GM10847 (cell line): ENCODE measurements around the gene SULT2B1.

Source experiments
- POLR2A ChIP-seq: IDR thresholded peaks from 2 replicates; pipeline ENCODE4 v1.6.1; 2011; ENCODE audit not compliant: insufficient read length; ENCODE audit errors: extremely low read depth

The SULT2B1 gene

DNA sequence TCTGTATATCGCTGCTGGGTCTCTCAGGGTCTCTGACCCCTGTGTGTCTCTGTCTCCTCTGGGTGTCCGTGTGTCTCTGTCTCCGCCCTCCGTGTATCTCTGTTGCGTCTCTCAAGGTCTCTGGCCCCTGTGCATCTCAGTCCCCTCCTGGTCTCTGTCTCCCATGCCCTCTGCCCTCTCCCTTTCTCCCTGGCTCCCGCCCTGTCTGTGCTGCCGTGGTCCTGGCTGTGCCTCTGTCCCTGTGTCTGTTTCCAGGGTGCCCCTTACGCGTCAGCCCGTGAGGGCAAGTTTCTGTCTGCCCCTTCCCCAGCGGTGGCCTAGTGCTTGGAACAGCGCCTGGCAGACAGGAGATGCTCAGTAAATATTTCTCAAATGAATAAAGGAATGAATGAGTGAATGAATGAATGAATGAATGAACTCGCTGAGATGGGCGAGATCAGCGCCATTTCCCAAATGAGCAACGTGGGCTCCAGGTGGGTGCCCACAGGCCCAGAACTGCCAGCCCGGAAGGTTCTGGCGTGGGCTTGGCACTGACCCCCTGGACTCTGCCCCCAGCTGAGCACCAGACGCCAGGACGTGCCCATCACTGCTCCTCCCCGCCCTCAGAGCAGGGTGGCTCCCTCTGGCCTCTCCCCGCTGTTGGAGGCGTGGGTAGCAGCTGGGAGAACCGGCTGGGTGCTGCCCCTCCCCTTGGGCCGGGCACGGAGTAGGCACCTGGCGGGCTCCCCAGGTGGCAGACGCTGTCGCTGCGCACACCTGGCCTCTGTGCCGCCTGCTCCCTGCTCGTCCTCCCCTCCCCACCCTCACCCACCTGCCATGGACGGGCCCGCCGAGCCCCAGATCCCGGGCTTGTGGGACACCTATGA, at the start of gene SULT2B1:
Gene SULT2B1 (plus strand): TSS at position 736 of the 866 bp plus-strand sequence. CDS start 81 bp downstream, at position 817.
- TF ChIP-seq POLR2A: no peak

DNA sequence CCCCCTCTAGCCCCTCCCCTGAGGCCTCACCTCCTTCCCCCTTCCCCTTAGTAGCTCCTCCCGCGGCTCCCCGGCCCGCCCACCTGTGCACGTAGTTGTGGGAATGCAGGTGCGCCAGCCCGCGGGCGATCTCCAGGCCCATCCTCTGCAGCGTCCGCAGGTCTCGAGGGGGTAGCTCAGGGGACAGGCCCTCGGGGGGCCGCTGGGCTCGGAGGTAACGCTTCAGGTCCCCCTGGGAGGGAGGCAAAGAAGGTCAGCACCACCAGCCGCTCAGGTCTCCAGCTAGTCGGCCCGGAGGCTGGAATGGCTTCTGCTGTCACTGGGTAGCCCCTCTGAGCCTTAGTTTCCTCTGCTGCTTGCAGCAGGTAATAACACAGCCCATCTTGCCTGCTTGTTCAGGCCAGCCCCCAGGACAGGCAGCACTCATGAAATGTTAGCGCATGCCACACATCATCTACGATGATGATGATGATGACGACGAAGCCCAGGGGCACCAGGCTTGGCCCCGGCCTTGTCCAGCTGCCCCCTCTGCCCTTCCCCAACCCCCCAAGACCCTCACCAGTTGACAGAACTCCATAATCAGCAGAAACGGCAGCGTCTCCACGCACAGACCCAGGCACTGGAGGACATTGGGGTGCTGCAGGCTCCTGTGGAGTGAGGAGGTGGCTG, 49.5 kb upstream of the SULT2B1 start:
- no peak for TF ChIP-seq POLR2A

DNA sequence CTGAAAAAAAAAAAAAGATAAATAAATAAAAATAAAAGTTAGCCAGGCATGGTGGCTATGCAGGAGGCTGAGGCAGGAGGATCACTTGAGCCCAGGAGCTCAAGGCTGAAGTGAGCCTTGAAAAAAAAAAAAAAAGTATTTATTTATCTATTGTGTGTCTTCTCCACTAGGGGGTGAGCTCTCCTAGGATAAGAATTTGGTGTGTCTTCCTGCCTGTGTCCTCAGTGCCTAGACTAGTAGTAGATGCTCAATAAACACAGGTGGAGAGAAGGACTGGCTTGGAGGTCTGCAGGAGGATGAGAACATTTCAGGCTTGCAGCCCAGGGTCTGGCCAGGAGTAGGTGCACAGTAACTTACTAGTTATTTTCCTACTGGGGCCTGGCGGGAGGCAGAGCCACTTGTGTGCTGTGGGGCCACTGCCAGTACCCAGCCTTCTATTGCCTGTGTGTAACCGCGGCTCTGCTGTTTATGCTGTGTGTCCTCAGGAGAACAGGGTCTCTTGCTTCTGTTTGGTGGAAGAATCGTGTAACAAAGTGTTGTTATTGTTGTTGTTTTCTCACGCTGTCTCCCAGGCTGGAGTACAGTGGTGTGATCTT, 45.7 kb upstream of the SULT2B1 start:
- no peak for TF ChIP-seq POLR2A

DNA sequence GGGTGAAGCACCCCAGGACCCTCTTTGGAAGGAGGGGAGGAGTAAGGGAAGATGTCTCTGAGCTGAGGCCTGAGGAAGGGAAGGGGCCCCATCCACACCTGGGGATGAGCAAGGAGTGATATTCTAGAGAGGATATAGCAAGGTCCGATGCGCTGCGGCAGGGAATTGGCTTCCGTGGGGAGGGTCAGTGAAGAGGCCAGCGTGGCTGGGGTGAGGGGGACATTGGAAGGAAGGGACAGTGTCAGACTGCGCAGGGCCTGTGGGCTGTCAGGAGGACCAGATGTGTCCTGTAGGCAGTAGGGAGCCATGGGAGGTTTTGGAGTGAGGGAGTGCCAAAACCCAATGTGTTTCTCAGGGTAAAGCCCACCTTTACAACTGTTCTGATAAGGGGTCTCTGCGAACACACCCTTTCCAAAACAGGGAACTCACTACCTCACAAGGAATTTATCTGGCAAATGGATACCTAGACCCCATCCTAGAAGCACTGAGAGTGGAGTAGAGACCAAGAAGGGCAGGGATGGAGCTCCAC, 44.0 kb upstream of the SULT2B1 start:
- no peak for TF ChIP-seq POLR2A

DNA sequence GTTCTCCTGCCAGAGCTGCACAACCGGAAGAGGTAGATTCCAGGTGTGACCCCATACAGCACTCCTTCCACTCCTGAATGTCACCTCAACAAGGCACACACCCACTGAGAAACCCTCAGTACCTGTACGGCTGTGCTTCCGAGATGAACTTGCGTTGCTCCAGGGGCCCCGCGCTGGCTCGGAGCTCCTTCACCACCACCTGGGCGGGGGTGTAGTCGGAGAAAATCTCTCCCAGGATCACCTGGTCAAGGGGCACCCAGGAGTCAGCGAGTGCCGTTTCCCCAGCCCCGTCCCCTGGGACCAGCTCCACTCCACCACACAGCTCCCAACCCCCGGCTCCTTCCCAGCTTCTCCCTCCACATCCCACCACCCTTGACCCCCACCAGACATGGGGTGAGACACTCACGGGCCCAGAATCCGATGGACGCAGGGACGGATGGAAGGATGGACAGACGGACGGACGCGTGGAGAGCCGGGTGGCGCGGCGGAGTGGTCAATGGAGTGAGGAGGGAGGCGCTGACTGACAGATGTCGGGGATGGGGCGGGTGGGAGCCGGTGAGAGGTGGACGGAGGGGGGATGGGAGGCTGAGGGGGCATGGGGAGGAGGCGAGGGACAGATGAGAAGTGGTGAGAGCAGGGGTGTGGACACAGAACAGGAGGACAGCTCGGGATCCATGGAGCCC, 43.1 kb upstream of the SULT2B1 start:
- no peak for TF ChIP-seq POLR2A

DNA sequence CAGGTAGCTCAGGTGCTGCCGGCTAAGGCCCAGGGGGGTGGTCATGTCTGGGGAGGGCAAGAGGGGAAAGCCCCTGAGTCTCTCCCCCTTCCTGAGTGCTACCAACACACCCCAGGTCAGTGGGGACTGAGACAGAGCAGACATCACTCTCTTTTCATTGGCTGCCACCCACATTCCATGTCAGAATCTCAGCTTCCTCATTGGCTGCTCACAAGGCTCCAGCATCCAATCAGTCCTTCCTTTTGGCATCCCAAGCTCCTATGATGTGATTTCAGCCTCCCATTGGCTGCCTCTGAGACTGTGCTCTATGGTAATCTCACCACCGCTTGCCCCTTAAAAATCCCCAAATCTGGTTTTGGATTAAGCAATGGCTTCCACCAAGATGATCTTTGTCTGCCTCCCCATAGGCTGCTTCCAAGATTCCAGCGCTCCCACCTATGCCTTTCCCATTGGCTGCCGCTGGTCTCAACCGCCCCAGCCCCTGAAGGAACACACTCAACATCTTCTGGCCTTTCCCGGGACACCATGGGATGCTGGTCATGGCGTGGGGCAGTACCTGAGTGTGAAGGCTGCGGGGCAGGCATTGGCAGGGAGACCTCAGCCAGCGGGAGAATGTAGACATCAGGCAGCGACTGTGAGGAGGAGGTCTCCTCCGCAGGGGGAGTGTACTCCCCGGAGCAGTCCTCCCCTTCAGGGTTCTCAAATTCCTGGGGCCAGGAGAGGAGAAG, 42.3 kb upstream of the SULT2B1 start:
- no peak for TF ChIP-seq POLR2A

DNA sequence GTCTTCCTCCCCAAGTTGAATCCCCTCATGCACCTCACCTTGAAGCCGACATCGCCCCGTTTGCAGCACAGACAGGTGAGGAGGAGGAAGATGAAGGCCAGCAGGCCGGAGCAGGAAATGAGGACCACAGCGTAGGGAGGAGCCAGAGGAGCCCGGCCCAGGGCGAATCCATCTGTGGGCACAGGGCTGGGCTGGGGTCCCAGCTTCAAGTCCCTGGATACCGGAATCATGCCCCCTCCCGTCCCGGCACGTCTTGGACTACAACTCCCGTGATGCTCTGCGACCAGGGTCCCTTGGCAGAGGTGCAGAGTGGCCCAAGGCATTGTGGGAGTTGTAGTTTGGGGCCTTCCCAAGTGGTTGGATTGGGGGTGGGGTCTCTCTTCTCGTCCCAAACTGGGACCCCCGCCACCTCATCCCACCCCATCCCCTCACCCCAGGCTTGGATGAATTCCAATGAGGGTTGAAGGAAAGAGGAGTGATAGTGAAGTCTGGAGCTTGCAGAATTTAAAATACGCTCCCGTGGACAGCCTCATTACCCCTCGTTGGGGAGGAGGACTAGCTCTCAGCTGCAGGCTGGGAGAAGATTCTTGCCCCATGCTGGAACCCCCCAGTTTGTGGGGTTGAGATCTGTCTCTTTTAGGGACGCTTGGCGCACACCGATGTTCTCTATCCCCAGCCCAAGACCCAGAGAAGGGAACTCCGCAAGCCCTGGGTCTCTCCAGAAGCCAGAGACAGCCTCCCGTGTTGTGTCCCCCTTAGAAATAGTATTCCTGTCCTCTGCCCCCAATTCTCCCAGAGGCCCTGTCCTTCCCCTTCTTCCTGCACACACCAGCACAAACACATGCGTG, 41.3 kb upstream of the SULT2B1 start:
- no peak for TF ChIP-seq POLR2A

DNA sequence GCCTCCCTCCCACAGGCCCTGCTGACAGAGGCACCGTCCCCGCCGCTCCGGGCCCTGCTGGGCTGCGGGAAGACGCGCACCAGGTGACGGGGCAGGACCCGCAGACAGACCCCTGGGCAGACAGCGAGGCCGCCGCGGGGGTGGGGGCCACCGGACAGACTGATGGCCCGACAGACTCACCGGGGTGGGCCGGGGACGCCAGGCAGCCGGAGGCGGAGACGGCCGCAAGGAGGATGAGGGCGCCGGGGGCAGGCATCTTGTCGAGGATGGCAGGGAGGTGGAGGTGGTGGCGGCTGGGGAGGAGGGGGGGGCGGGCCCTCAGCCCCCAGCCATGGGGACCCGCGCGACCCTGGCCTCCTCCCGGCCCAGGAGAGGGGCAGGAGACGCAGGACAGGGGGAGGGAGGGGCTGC, 40.6 kb upstream of the SULT2B1 start:
- no peak for TF ChIP-seq POLR2A

DNA sequence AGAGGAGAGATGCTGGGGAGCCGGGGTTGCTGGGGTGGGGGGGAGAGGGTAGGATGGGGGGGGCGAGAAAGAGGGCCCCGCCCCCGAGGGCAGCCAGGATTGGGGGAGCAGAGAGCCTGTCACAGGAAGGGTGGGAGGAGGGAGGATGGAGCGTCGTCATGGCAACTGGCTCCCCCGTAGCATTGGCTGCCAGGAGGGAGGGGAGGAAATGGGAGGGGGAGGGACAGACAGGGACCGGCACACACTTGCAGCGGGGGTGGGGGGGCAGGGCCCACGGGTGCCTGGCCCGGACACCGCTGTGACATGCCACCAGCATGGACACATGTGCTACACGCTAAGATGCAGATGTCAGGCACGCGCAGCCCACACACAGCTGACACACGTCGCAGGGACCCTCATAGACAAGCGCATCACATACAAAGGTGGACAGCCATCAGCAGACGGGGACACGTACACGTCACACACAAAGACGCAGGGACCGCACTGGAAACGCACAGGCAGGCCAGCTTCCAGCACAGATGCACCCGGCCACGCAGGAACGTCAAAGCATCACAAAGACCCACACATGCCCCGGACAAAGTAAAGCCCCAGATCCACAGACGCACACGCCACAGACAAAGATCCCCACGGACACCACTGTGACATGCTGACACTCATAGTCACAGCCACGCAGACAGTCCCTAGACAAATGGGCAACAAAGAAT, 40.0 kb upstream of the SULT2B1 start, which contains the start of gene LMTK3:
Gene LMTK3 (minus strand): TSS at position 36 of the 704 bp plus-strand sequence. CDS start 259 bp downstream, outside the sequence.
- no peak for TF ChIP-seq POLR2A

DNA sequence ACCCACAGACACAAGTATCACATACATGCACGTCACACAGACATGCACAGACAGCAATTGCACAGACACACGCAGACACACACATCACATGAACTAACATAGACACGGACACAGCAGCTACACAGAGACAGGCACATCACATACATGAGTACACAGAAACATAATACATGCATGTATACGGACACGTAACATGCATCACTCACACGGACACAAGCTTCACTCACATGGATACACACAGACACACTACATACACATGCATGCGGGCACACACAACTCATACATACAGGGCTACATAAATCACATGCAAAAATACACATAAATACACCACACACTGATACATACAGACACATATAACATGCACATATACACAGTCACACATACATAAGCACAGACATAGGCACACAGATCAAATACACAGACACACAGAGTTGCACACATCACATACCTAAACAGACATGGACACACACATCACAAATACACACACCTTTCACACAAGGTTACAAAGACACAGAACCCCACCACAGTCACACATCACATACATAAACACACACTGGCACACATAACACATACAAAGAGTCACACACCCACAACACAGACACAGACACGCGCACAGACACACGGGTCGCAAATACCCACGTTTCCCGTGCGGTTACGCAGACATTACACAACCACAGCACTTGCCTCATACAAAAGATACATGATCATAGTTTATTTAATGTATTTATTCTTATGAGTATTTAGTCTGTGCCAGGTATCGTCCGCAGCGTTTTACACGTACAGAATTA, 39.3 kb upstream of the SULT2B1 start:
- no peak for TF ChIP-seq POLR2A

DNA sequence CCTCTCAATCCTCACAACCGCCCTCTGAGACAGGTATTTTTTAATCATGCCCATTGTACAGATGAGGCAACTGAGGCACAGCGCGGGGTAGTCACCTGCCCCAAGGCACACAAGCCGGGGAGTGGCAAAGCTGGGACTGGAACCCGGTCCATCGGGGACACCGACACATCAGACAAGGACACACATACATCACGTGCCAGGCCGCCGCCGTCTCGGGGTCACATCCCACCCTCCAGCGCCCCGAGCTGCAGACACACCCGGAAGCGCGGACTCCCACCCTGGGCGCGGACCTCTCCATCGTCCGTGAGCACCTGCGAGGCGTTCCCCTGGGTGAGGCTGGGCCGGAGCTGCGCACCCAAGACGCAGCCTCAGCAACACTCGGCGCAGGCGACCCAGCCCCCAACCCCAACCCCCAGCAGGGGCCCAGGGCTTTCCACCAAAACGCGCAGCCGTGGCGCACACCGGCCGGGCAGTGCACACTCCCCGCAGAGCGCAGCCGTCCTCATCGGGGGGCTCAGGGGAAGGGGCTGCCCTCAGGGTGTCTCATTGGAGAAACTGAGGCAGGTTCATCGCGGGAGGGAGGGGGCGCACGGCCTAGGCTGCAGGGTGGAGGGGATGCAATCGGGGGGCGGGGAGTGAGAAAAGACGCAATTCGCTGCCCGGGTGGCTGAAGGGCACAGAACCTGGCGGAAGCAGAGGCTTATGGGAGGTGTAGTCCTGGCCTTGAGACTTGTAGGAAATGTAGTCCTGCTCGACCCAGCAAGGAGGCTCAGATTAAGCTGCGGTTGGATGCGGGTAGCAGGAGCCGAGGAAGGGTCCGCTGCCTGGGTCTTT, 38.5 kb upstream of the SULT2B1 start:
- TF ChIP-seq POLR2A: no peak
